ENCODE data around the gene STX18.

STX18 gene

GRCh38 chr4:4539481-4539880 lies 2.4 kb downstream of the STX18 start:
- no peak overlapping the region for H3K4me3 ChIP-seq (ENCODE audit: low read depth, low read length)
- TF ChIP-seq CTCF (IDR thresholded peaks at IDR 0.05; ENCODE audit: control insufficient read depth, extremely low read depth, insufficient read depth), result no peak
- DNase-seq (ENCODE audit: low read depth), result no peak

GRCh38 chr4:4535590-4535989 lies 6.3 kb downstream of the STX18 start:
- no peak for TF ChIP-seq CTCF (IDR thresholded peaks at IDR 0.05; ENCODE audit: control insufficient read depth, extremely low read depth, insufficient read depth)
- DNase-seq (ENCODE audit: low read depth), result no peak
- no peak overlapping the region for H3K4me3 ChIP-seq (ENCODE audit: low read depth, low read length)

- no peak overlapping the region for H3K4me3 ChIP-seq (ENCODE audit: low read depth, low read length)
- no peak for TF ChIP-seq CTCF (IDR thresholded peaks at IDR 0.05; ENCODE audit: control insufficient read depth, extremely low read depth, insufficient read depth)
- no peak for DNase-seq (ENCODE audit: low read depth)
Observed at GRCh38 chr4:4534515-4535145, 7.2 kb downstream of the STX18 start.

- no peak overlapping the region for H3K4me3 ChIP-seq (ENCODE audit: low read depth, low read length)
- no peak for DNase-seq (ENCODE audit: low read depth)
- TF ChIP-seq CTCF (IDR thresholded peaks at IDR 0.05; ENCODE audit: control insufficient read depth, extremely low read depth, insufficient read depth), result no peak
Observed at GRCh38 chr4:4533461-4534169, 8.2 kb downstream of the STX18 start.

- no peak for TF ChIP-seq CTCF (IDR thresholded peaks at IDR 0.05; ENCODE audit: control insufficient read depth, extremely low read depth, insufficient read depth)
- DNase-seq (ENCODE audit: low read depth), result no peak
- H3K4me3 ChIP-seq (ENCODE audit: low read depth, low read length), result no peak overlapping the region
Observed at GRCh38 chr4:4532371-4533154, 9.3 kb downstream of the STX18 start.

- H3K4me3 ChIP-seq (ENCODE audit: low read depth, low read length), result no peak overlapping the region
- no peak for TF ChIP-seq CTCF (IDR thresholded peaks at IDR 0.05; ENCODE audit: control insufficient read depth, extremely low read depth, insufficient read depth)
- no peak for DNase-seq (ENCODE audit: low read depth)
Observed at GRCh38 chr4:4529392-4529791, 12.5 kb downstream of the STX18 start.
